Measurements from ENCODE around the gene ZIC5. TPM values are rescaled to one million over a fixed set of nuclear protein-coding genes. Genes with fewer than 3 reads are reported as not detected.

ZIC5 gene
- total and polyA plus RNA-seq, 12 donors: not detected

GRCh38 chr13:99916366-99917103 lies 55.0 kb downstream of the ZIC5 start:
- H3K27ac ChIP-seq: no peak overlapping the region
- 38 to 43% methylated on average over 10 of the region's 10 CpGs for WGBS, 2 donors
- TF ChIP-seq CTCF (IDR thresholded peaks at IDR 0.05): peak; percentile 52 to 93 (median 82)
- intact Hi-C loops (cut with DNase I): loop anchor here (1.0 to 10.0 kb wide), 14 partner anchors 259 to 601 kb away; no protein-coding TSS in a partner anchor
- H3K4me3 ChIP-seq: no peak overlapping the region
- no peaks in the 10 kb centered on the region for H3K36me3 ChIP-seq
- H3K4me1 ChIP-seq: no peaks in the 10 kb centered on the region
- ATAC-seq (peak in 7 of 8 donors; percentile 51 to 70 (median 66)), DNase-seq (peak in 1 of 2 donors; percentile 19)
- peaks cover 0 to 52% (median 31%) of the 10 kb centered on the region in 7 donors for H3K27me3 ChIP-seq
- no peaks in the 10 kb centered on the region for H3K9me3 ChIP-seq

DNA sequence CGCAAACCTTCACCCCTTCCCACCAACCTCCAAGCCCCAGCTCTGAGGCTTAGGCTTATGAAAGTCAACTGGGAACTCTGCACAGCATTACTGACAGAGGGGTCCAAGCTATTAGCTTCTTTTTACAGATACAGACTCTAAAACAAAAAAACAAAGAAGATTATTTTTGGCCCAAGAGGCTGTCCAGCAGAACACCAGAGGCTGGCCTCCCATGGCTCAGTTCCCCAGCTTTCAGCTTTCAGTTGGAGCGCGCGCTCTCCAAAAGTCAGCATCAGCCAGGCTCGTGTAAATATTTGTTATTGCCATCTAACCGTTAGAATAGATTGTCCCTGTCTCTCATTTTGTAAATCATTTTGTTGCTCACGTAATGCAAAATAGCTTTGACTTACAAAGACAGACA lies 58.4 kb downstream of the ZIC5 start:
- 79 to 80% methylated on average over 7 of the region's 7 CpGs for WGBS, 2 donors
- intact Hi-C loops (cut with DNase I): loop anchor here in 7 of 10 donors (10.0 kb wide), 4 partner anchors 258 to 602 kb away; no protein-coding TSS in a partner anchor
- DNase-seq (no peak), ATAC-seq (no peak)
- no peak overlapping the region for H3K27ac ChIP-seq
- H3K27me3 ChIP-seq: peaks cover 0 to 71% (median 61%) of the 10 kb centered on the region in 7 donors
- TF ChIP-seq CTCF (IDR thresholded peaks at IDR 0.05): no peak
- no peaks in the 10 kb centered on the region for H3K36me3 ChIP-seq
- H3K9me3 ChIP-seq: no peaks in the 10 kb centered on the region
- no peak overlapping the region for H3K4me3 ChIP-seq
- H3K4me1 ChIP-seq: peaks cover 0 to 5% (median 0%) of the 10 kb centered on the region in 9 donors

Other genes with a start within 250 kb of the ZIC5 start
- gene ZIC2, start 10.0 kb upstream of the ZIC5 start, total RNA-seq: not detected
- not detected for gene ZIC2, start 10.0 kb upstream of the ZIC5 start, polyA plus RNA-seq
- 10 to 100 TPM; 46.2 to 71.9 (median 65.1) TPM for gene PCCA, start 117.3 kb upstream of the ZIC5 start, total RNA-seq
- 10 to 100 TPM; 21.2 to 23.3 TPM for gene PCCA, start 117.3 kb upstream of the ZIC5 start, polyA plus RNA-seq